Ascending aorta (tissue), 2 donors: Measurements from ENCODE around the gene IGFN1. TPM values are rescaled to one million over a fixed set of nuclear protein-coding genes. Genes with fewer than 3 reads are reported as not detected.

Source experiments
- DNase-seq, 2 donors: peaks; one replicate each; pipeline ENCODE4 v3.0.0-alpha.2; 2019; ENCODE audit warnings: low spot score in 2 of 2
- H3K27ac ChIP-seq, 2 donors: fragments of 200-600 bp; sonication (generic); one replicate each; pipeline ENCODE4 v1.5.1; 2016 to 2017; ENCODE audit warnings: mild to moderate bottlenecking in 1 of 2
- H3K27me3 ChIP-seq: fragments of 200-600 bp; sonication (generic); one replicate; pipeline ENCODE4 v1.5.1; 2017
- H3K36me3 ChIP-seq, 2 donors: fragments of 200-600 bp; sonication (generic); one replicate each; pipeline ENCODE4 v1.5.1; 2016
- H3K4me1 ChIP-seq, 2 donors: fragments of 200-600 bp; sonication (generic); one replicate each; pipeline ENCODE4 v1.5.1; 2016 to 2017; ENCODE audit warnings: mild to moderate bottlenecking in 1 of 2
- H3K4me3 ChIP-seq, 2 donors: fragments of 200-600 bp; sonication (generic); one replicate each; pipeline ENCODE4 v1.5.1; 2016 to 2017; ENCODE audit warnings: mild to moderate bottlenecking in 1 of 2
- H3K9me3 ChIP-seq, 2 donors: fragments of 200-600 bp; sonication (generic); one replicate each; pipeline ENCODE4 v1.5.1; 2016
- intact Hi-C: fragments of 100-400 bp; cut with DNase I; formaldehyde crosslinking; loops from one replicate; pipeline ENCODE4 v1.15.1; 2023
- total RNA-seq: library from RNA; depleted of rRNA; stranded (reverse); fragments of >200 nt; gene quantifications from one replicate; pipeline ENCODE4 v1.1.0, GENCODE V29; 2016
- TF ChIP-seq, protein P1 (sequence below), 3 experiments: fragments of 200-600 bp in 2 of 3; fragments of 450-650 bp in 1 of 3; sonication (generic) in 2 of 3; IDR thresholded peaks; one replicate each; pipeline ENCODE4 v1.5.1; 2016 to 2019; ENCODE audit warnings: antibody characterized with exemption in 3 of 3, mild to moderate bottlenecking in 1 of 3, moderate library complexity in 1 of 3

Gene IGFN1
- total RNA-seq, 1 donor from 2014 or later, result not detected

DNA sequence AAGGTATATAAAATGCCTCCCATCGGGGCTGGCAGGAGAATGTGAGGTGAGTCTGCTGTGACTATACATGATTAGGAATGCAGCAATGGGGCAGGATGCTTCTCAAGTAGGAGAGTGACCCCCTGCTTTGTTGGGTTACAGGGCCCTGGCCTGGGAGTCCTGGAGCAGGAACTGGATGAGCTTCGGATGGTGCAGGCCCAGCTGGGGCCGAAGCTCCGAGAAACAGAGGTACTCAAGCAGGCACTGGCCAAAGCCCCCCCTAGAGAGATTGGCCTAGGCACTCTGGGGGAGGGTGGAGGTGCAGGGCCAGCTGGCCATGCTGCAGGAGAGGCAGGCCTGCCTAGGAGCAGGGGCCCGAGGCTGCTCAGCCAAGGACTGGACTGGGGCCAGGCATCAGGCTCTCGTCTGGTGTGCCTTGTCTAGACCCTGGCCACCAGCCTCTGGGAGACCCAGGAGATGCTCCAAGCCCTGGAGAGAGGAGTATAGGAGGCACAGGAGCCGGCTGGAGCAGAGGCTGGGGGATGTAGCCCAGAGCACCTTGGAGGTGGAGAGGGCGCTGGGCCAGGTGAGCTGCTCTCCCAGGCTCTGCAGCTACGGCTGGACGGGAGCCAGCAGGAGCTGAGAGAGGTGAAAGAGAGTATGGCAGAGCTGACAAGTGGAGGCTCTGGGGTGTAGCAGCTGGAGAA lies 59.8 kb downstream of the IGFN1 start:
- no peaks in the 10 kb centered on the region for H3K36me3 ChIP-seq
- no peak overlapping the region for H3K4me3 ChIP-seq
- no peak for DNase-seq
- intact Hi-C loops, result loop anchor here (10.0 kb wide), 1 partner anchor 264 kb away; no protein-coding TSS in a partner anchor
- no peaks in the 10 kb centered on the region for H3K27me3 ChIP-seq
- no peaks in the 10 kb centered on the region for H3K9me3 ChIP-seq
- H3K4me1 ChIP-seq, result no peaks in the 10 kb centered on the region
- H3K27ac ChIP-seq, result no peak overlapping the region
- TF ChIP-seq, protein P1, sequence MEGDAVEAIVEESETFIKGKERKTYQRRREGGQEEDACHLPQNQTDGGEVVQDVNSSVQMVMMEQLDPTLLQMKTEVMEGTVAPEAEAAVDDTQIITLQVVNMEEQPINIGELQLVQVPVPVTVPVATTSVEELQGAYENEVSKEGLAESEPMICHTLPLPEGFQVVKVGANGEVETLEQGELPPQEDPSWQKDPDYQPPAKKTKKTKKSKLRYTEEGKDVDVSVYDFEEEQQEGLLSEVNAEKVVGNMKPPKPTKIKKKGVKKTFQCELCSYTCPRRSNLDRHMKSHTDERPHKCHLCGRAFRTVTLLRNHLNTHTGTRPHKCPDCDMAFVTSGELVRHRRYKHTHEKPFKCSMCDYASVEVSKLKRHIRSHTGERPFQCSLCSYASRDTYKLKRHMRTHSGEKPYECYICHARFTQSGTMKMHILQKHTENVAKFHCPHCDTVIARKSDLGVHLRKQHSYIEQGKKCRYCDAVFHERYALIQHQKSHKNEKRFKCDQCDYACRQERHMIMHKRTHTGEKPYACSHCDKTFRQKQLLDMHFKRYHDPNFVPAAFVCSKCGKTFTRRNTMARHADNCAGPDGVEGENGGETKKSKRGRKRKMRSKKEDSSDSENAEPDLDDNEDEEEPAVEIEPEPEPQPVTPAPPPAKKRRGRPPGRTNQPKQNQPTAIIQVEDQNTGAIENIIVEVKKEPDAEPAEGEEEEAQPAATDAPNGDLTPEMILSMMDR (IDR thresholded peaks at IDR 0.05), result no peak

DNA sequence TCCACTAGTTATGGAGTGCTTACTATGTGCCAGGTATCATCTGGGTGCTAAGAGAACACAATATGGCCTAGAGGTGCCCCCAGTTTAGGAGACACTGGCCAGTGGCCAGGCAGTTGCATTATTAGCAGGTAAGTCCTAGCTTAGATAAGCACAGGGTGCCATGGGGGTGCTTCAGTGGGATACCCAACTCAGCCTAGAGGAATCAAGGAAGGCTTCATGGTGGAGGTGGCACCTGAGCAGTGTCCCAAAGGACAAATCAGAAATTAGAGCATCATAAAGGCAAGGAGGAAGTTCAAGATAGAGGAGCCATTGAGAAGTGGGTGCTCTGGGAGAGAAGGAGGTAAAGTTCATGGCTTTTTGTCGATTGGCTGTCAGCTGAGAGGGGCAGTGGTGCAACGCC lies 60.8 kb downstream of the IGFN1 start:
- Histone ChIP-seq H3K27ac (no peak overlapping the region), H3K27me3 (no peaks in the 10 kb centered on the region), H3K9me3 (no peaks in the 10 kb centered on the region), H3K4me3 (no peak overlapping the region), H3K36me3 (no peaks in the 10 kb centered on the region), H3K4me1 (no peaks in the 10 kb centered on the region)
- intact Hi-C loops, result loop anchor here (10.0 kb wide), 1 partner anchor 263 kb away; no protein-coding TSS in a partner anchor
- no peak for DNase-seq
- TF ChIP-seq, protein P1 (IDR thresholded peaks at IDR 0.05), result no peak

- Histone ChIP-seq H3K4me3 (no peak overlapping the region), H3K4me1 (no peaks in the 10 kb centered on the region), H3K27ac (no peak overlapping the region), H3K9me3 (no peaks in the 10 kb centered on the region), H3K27me3 (no peaks in the 10 kb centered on the region), H3K36me3 (no peaks in the 10 kb centered on the region)
- TF ChIP-seq, protein P1 (IDR thresholded peaks at IDR 0.05), result no peak
- no peak for DNase-seq
- intact Hi-C loops, result loop anchor here (10.0 kb wide), 1 partner anchor 263 kb away; no protein-coding TSS in a partner anchor
Observed at GRCh38 chr1:201251851-201252430, 61.3 kb downstream of the IGFN1 start.

DNA sequence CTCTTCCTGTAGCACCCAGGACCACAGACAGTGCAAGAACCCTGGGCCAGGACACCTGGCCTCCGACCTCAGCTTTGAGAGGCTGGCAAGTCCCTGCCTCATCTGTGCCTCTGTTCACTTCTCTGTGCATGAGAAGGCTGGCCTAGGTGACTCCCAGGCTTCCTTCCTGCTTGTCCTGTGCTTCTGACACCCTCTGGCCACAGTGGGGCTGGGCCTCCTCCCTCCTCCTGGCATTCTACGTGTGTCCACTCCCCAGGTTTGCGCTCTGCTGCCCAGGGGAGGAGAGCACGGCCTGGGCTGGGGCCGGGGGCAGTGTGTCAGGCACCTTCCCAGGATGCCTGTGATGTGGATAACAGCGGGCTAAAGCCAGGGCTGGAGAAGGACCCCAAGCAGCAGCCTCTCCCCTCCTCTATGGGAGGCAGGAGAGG lies 62.3 kb downstream of the IGFN1 start:
- no peaks in the 10 kb centered on the region for H3K36me3 ChIP-seq
- intact Hi-C loops, result loop anchor here (10.0 kb wide), 1 partner anchor 262 kb away; no protein-coding TSS in a partner anchor
- H3K27ac ChIP-seq, result no peak overlapping the region
- no peak overlapping the region for H3K4me3 ChIP-seq
- DNase-seq, result no peak
- no peaks in the 10 kb centered on the region for H3K27me3 ChIP-seq
- H3K4me1 ChIP-seq, result no peaks in the 10 kb centered on the region
- TF ChIP-seq, protein P1 (IDR thresholded peaks at IDR 0.05), result no peak
- no peaks in the 10 kb centered on the region for H3K9me3 ChIP-seq

- Histone ChIP-seq H3K27ac (no peak overlapping the region), H3K4me3 (no peak overlapping the region), H3K9me3 (no peaks in the 10 kb centered on the region), H3K27me3 (no peaks in the 10 kb centered on the region), H3K36me3 (no peaks in the 10 kb centered on the region), H3K4me1 (no peaks in the 10 kb centered on the region)
- intact Hi-C loops, result loop anchor here (10.0 kb wide), 1 partner anchor 261 kb away; no protein-coding TSS in a partner anchor
- TF ChIP-seq, protein P1 (IDR thresholded peaks at IDR 0.05), result no peak
- no peak for DNase-seq
Observed at GRCh38 chr1:201253411-201253810, 62.8 kb downstream of the IGFN1 start.
